Gastrocnemius medialis (tissue), 4 donors: ENCODE results near the gene TTC9.
"Not testable (repeated sequence)": the region's sequence is repeated elsewhere in the genome, so short reads cannot be mapped to it uniquely, and the experiment has no call there.

ENCODE experiments used
- CTCF ChIP-seq, 5 experiments: fragments of 450-650 bp in 3 of 5; fragments of 200-600 bp in 2 of 5; sonication (generic) in 2 of 5; IDR thresholded peaks in 4 of 5; conservative IDR thresholded peaks in 1 of 5; 1 replicate in 4 of 5; 2 replicates in 1 of 5; pipeline ENCODE4 v1.5.1; 2016 to 2019; ENCODE audit warnings: antibody characterized with exemption in 5 of 5, mild to moderate bottlenecking in 3 of 5, moderate library complexity in 3 of 5
- POLR2A ChIP-seq, 2 donors: fragments of 450-650 bp; IDR thresholded peaks; one replicate each; pipeline ENCODE4 v1.6.1; 2017; ENCODE audit warnings: antibody characterized with exemption in 2 of 2, mild to moderate bottlenecking in 2 of 2, moderate library complexity in 2 of 2

GRCh38 chr14:70703621-70704168 lies 62.0 kb downstream of the TTC9 start:
- TF ChIP-seq CTCF (IDR thresholded peaks at IDR 0.05 in 4 of 5, conservative IDR thresholded peaks at IDR 0.05 in 1 of 5); POLR2A (IDR thresholded peaks at IDR 0.05): not testable (repeated sequence)
